NCI-H1105 treated with DMSO at 0.1 percent for 48 hours (cell line): Measurements from ENCODE around the gene PFN2.
"Not testable (repeated sequence)": the region's sequence is repeated elsewhere in the genome, so short reads cannot be mapped to it uniquely, and the experiment has no call there.

Experiments used
- DNase-seq: peaks from one replicate; lab custom pipeline; 2025; lab: John Stamatoyannopoulos, UW

Gene PFN2

GRCh38 chr3:149970716-149971402 lies at the start of gene PFN2:
PFN2 (minus strand) TSS chr3:149970895; CDS start chr3:149970856, 39 bp downstream.
- peak; percentile 95 for DNase-seq

GRCh38 chr3:150015901-150016300 lies 45.2 kb upstream of the PFN2 start:
- no peak for DNase-seq

- no peak for DNase-seq
Measured at GRCh38 chr3:150014782-150015181, 44.1 kb upstream of the PFN2 start.

GRCh38 chr3:150013801-150014200 lies 43.1 kb upstream of the PFN2 start:
- no peak for DNase-seq

- DNase-seq: no peak
Measured at GRCh38 chr3:150006794-150007193, 36.1 kb upstream of the PFN2 start.

GRCh38 chr3:150005243-150006112 lies 34.8 kb upstream of the PFN2 start:
- no peak for DNase-seq

GRCh38 chr3:150000641-150001040 lies 29.9 kb upstream of the PFN2 start:
- no peak for DNase-seq

- DNase-seq: no peak
Measured at GRCh38 chr3:149999421-149999820, 28.7 kb upstream of the PFN2 start.

- DNase-seq: no peak
Measured at GRCh38 chr3:149998946-149999345, 28.3 kb upstream of the PFN2 start.

- DNase-seq: no peak
Measured at GRCh38 chr3:149992416-149993058, 21.8 kb upstream of the PFN2 start.

- DNase-seq: no peak
Measured at GRCh38 chr3:149990423-149990948, 19.8 kb upstream of the PFN2 start.

- DNase-seq: no peak
Measured at GRCh38 chr3:149989307-149989706, 18.6 kb upstream of the PFN2 start.

- DNase-seq: no peak
Measured at GRCh38 chr3:149983628-149984027, 12.9 kb upstream of the PFN2 start.

- DNase-seq: not testable (repeated sequence)
Measured at GRCh38 chr3:149983053-149983452, 12.4 kb upstream of the PFN2 start.

- DNase-seq: not testable (repeated sequence)
Measured at GRCh38 chr3:149981979-149982378, 11.3 kb upstream of the PFN2 start.

- no peak for DNase-seq
Measured at GRCh38 chr3:149977386-149977785, 6.7 kb upstream of the PFN2 start.

- no peak for DNase-seq
Measured at GRCh38 chr3:149975919-149976318, 5.2 kb upstream of the PFN2 start.

GRCh38 chr3:149971403-149972075 lies 844 bp upstream of the PFN2 start:
- peak; percentile 95 for DNase-seq

- peak; percentile 88 for DNase-seq
Measured at GRCh38 chr3:149969940-149970715, 567 bp downstream of the PFN2 start.

GRCh38 chr3:149969110-149969939 lies 1.4 kb downstream of the PFN2 start:
- DNase-seq: peak; percentile 91
